Stimulated activated naive CD8-positive, alpha-beta T cell treated with anti-CD3 and anti-CD28 coated beads, Interleukin-15, Interleukin-2, amounts not matched to agents 100 ng/mL and 50 ng/mL, for 24 hours (primary cell): ENCODE data around the gene SPAG5.
A peak's percentile ranks its signal among the peaks of the same experiment; 100 is the strongest.

Experiments used
- H3K27ac Mint-ChIP-seq: one replicate; pipeline ENCODE4 v1.8.0; 2021; ENCODE audit warnings: mild to moderate bottlenecking, mixed read lengths
- H3K27me3 Mint-ChIP-seq: one replicate; pipeline ENCODE4 v1.8.0; 2021; ENCODE audit warnings: mixed read lengths
- H3K36me3 Mint-ChIP-seq: one replicate; pipeline ENCODE4 v1.8.0; 2021; ENCODE audit warnings: low read depth, mixed read lengths
- H3K4me1 Mint-ChIP-seq: one replicate; pipeline ENCODE4 v1.8.0; 2021; ENCODE audit warnings: low read depth, mixed read lengths
- H3K4me3 Mint-ChIP-seq: one replicate; pipeline ENCODE4 v1.8.0; 2021; ENCODE audit warnings: mild to moderate bottlenecking, mixed read lengths
- H3K9me3 Mint-ChIP-seq: one replicate; pipeline ENCODE4 v1.8.0; 2021; ENCODE audit warnings: mixed read lengths

The SPAG5 gene, protein sequence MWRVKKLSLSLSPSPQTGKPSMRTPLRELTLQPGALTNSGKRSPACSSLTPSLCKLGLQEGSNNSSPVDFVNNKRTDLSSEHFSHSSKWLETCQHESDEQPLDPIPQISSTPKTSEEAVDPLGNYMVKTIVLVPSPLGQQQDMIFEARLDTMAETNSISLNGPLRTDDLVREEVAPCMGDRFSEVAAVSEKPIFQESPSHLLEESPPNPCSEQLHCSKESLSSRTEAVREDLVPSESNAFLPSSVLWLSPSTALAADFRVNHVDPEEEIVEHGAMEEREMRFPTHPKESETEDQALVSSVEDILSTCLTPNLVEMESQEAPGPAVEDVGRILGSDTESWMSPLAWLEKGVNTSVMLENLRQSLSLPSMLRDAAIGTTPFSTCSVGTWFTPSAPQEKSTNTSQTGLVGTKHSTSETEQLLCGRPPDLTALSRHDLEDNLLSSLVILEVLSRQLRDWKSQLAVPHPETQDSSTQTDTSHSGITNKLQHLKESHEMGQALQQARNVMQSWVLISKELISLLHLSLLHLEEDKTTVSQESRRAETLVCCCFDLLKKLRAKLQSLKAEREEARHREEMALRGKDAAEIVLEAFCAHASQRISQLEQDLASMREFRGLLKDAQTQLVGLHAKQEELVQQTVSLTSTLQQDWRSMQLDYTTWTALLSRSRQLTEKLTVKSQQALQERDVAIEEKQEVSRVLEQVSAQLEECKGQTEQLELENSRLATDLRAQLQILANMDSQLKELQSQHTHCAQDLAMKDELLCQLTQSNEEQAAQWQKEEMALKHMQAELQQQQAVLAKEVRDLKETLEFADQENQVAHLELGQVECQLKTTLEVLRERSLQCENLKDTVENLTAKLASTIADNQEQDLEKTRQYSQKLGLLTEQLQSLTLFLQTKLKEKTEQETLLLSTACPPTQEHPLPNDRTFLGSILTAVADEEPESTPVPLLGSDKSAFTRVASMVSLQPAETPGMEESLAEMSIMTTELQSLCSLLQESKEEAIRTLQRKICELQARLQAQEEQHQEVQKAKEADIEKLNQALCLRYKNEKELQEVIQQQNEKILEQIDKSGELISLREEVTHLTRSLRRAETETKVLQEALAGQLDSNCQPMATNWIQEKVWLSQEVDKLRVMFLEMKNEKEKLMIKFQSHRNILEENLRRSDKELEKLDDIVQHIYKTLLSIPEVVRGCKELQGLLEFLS

GRCh38 chr17:28598799-28599310, at the start of gene SPAG5:
TSS of gene SPAG5 (minus strand) at chr17:28599025. CDS start at chr17:28598946, 79 bp downstream.
- no peaks in the 10 kb centered on the region for H3K9me3 Mint-ChIP-seq
- peaks cover 26% of the 10 kb centered on the region for H3K4me1 Mint-ChIP-seq
- H3K36me3 Mint-ChIP-seq: peaks cover 12% of the 10 kb centered on the region
- H3K27ac Mint-ChIP-seq: peak within 1 kb of the TSS; percentile 93
- H3K27me3 Mint-ChIP-seq: no peaks in the 10 kb centered on the region
- peak within 1 kb of the TSS; percentile 91 for H3K4me3 Mint-ChIP-seq

- Mint-ChIP-seq H3K36me3 (peaks cover 47% of the 10 kb centered on the region), H3K27me3 (no peaks in the 10 kb centered on the region), H3K4me3 (peak overlapping the region; percentile 97), H3K27ac (peak overlapping the region; percentile 78), H3K9me3 (no peaks in the 10 kb centered on the region), H3K4me1 (peaks cover 38% of the 10 kb centered on the region)
These were observed 47.4 kb upstream of the SPAG5 start for GRCh38 chr17:28646039-28646754.

- H3K27ac Mint-ChIP-seq: peak overlapping the region; percentile 78
- no peaks in the 10 kb centered on the region for H3K9me3 Mint-ChIP-seq
- H3K36me3 Mint-ChIP-seq: peaks cover 54% of the 10 kb centered on the region
- no peaks in the 10 kb centered on the region for H3K27me3 Mint-ChIP-seq
- peaks cover 38% of the 10 kb centered on the region for H3K4me1 Mint-ChIP-seq
- peak overlapping the region; percentile 97 for H3K4me3 Mint-ChIP-seq
These were observed 46.7 kb upstream of the SPAG5 start for GRCh38 chr17:28645576-28645939.

- Mint-ChIP-seq H3K9me3 (no peaks in the 10 kb centered on the region), H3K4me3 (peak within 1 kb of the TSS; percentile 97), H3K4me1 (peaks cover 38% of the 10 kb centered on the region), H3K36me3 (peaks cover 58% of the 10 kb centered on the region), H3K27me3 (no peaks in the 10 kb centered on the region), H3K27ac (peak within 1 kb of the TSS; percentile 94)
These were observed 46.2 kb upstream of the SPAG5 start, which contains the start of gene BLTP2 for GRCh38 chr17:28644787-28645575. TSS of gene BLTP2 (minus strand) at chr17:28645158. CDS start at chr17:28645056, 102 bp downstream.

DNA sequence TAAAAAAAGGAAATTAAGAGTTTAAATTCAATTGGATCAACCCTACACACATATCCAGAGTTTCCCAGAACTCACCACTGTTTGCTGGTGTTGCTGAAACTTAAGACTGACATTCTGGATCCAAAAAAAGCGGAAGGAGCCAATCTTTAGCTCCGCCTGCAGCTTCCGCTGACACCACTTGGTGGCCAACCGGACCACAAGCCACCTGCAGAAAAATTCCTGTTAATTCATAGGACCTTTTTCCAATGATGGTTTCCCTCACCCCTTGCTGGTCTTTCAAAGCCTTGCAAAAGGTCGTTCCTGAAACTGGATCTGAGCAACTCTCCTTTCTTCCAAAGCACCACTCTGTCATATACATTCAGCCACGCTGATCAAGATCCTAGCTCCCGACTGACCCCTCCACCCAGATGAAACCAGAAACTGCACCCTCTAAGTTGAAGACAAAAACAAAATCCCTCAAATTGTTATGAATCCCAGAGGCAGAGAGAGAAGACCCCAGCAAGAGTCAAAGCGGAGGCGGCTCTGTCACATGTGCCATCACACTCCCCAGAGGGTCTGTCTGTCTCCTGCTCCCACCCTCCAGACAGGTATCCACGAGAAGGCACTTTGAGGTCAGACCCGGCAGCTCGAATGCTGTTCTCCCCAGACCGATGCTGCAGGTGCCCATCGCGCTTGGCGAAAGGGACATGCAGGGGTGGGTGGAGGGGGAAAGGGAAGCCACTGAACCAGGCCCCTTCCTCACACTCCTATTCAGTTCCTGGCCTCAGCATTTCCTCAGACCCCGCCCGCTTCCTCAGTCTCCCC, 45.4 kb upstream of the SPAG5 start:
- Mint-ChIP-seq H3K27me3 (no peaks in the 10 kb centered on the region), H3K27ac (peak overlapping the region; percentile 94), H3K9me3 (no peaks in the 10 kb centered on the region), H3K36me3 (peaks cover 64% of the 10 kb centered on the region), H3K4me3 (peak overlapping the region; percentile 97), H3K4me1 (peaks cover 45% of the 10 kb centered on the region)

DNA sequence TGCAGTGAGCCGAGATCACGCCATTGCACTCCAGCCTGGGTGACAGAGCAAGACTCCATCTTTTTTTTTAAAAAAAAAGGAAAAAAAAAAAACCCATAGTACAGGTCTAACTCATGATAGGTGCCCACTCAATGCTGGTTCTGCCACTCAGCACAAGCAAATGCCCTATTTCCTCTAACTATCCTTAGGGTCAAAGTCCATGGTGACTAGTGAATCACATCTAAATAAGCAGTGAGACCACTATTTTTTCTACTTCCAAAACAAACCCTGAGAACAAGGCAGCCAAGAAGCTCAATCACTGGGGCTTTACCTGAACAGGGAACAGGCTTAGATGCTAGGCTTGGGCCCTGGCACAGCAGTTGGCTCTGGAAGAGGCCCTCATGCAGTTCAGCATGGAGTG, 42.8 kb upstream of the SPAG5 start:
- Mint-ChIP-seq H3K27ac (no peak overlapping the region), H3K27me3 (no peaks in the 10 kb centered on the region), H3K36me3 (peaks cover 69% of the 10 kb centered on the region), H3K4me1 (peaks cover 43% of the 10 kb centered on the region), H3K9me3 (no peaks in the 10 kb centered on the region), H3K4me3 (no peak overlapping the region)

DNA sequence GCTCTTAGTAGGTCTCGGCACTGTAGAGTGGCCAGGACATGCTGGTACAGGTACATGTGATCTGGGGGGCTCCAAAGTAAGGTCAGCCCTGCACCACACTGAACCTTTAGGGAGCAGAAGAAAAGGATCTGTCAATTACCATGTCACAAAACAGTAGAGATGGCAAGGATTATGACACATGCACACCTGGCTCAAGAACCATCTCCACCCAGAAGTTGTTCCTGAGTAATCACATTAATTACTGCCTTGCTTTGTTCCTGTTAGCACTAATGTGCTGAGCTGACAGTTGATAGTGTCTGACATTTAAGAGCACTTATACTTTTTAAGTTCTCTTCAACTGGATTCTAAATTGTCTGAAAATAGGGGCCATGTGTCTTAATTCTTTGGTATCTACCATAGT, 36.7 kb upstream of the SPAG5 start:
- no peaks in the 10 kb centered on the region for H3K27me3 Mint-ChIP-seq
- peaks cover 14% of the 10 kb centered on the region for H3K4me1 Mint-ChIP-seq
- H3K4me3 Mint-ChIP-seq: no peak overlapping the region
- H3K36me3 Mint-ChIP-seq: peaks cover 89% of the 10 kb centered on the region
- no peaks in the 10 kb centered on the region for H3K9me3 Mint-ChIP-seq
- H3K27ac Mint-ChIP-seq: no peak overlapping the region

DNA sequence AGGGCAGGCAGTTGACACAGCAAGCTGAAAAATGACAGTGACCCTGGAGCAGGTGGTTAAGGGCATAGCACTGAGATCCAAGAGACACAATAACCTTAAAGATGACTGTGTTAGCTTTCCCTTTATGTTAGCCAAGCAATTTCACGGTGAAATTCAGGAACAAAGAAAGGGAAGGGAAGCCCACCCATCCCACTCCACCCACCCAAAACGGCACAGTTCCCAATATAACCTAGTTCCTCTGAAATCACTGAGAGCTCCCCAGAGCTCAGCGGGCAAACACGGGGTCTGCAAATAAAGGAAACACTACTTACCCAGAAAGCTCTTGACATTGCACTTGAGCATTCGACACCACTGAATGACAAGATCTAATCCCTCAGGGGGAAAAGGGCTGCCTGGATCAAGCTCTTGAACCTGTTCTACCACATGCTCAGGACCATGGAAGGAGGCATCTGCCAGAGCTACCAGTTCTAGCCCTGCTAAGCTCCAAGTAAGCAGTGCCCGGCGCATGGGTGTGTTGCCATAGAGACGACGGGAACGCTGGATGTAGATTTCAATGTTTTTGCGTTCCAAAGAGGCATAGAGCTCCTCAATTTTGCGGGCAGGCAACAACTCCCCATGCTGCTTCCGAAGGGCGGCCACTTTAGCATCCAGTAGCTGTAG, 35.5 kb upstream of the SPAG5 start:
- H3K27ac Mint-ChIP-seq: no peak overlapping the region
- H3K4me1 Mint-ChIP-seq: peaks cover 8% of the 10 kb centered on the region
- H3K9me3 Mint-ChIP-seq: no peaks in the 10 kb centered on the region
- no peak overlapping the region for H3K4me3 Mint-ChIP-seq
- H3K36me3 Mint-ChIP-seq: peaks cover 80% of the 10 kb centered on the region
- no peaks in the 10 kb centered on the region for H3K27me3 Mint-ChIP-seq

DNA sequence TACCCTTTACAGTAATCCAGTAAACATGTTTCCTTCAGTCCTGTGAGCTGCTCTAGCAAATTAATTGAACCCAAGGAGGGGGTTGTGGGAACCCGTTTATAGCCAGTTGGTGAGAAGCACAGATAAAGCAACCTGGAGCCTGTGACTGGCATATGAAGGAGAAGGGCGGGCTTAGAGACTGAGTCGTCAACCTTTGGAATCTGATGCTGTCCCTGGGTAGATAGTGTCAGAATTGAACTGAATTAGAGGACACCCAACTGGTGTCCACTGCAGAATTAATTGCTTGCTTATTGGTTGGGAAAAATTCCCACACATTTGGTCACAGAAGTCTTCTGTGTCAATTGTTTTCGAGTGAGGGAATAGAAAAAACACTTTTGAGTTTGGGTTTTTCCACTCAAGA, 28.0 kb upstream of the SPAG5 start:
- Mint-ChIP-seq H3K27ac (peak overlapping the region; percentile 76), H3K36me3 (peaks cover 70% of the 10 kb centered on the region), H3K9me3 (no peaks in the 10 kb centered on the region), H3K4me3 (no peak overlapping the region), H3K27me3 (no peaks in the 10 kb centered on the region), H3K4me1 (peaks cover 7% of the 10 kb centered on the region)

GRCh38 chr17:28624148-28624547, 25.3 kb upstream of the SPAG5 start:
- Mint-ChIP-seq H3K4me1 (peaks cover 7% of the 10 kb centered on the region), H3K4me3 (no peak overlapping the region), H3K27ac (no peak overlapping the region), H3K36me3 (peaks cover 84% of the 10 kb centered on the region), H3K27me3 (no peaks in the 10 kb centered on the region), H3K9me3 (no peaks in the 10 kb centered on the region)

DNA sequence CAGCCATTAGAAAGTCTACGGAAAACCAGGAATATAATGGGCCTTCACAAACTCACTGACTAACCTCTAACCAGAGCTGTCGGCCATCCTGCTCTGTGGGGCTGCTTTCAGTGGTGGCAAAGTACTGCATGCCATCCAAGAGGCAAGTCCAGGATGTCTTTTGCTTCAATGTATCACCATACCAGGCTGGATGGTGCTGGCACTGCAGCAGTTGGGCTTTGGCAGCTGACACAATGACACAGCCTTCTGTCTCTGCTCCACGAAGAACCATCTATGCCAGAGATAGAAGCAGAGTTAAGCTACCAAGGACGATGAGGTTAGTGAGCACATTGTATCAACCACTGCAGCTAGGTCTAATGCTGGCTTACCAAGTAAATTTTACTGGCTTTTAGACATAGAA, 24.9 kb upstream of the SPAG5 start:
- H3K4me3 Mint-ChIP-seq: no peak overlapping the region
- peaks cover 7% of the 10 kb centered on the region for H3K4me1 Mint-ChIP-seq
- H3K36me3 Mint-ChIP-seq: peaks cover 89% of the 10 kb centered on the region

GRCh38 chr17:28622186-28622585, 23.4 kb upstream of the SPAG5 start:
- Mint-ChIP-seq H3K27me3 (no peaks in the 10 kb centered on the region), H3K4me1 (peaks cover 3% of the 10 kb centered on the region), H3K27ac (no peak overlapping the region), H3K36me3 (peaks cover 87% of the 10 kb centered on the region), H3K9me3 (no peaks in the 10 kb centered on the region), H3K4me3 (no peak overlapping the region)

More for the DNA sequence above, 24.9 kb upstream of the SPAG5 start:
- Mint-ChIP-seq H3K27me3 (no peaks in the 10 kb centered on the region), H3K9me3 (no peaks in the 10 kb centered on the region), H3K27ac (no peak overlapping the region)
